Midbrain (tissue), 1 donor: Measurements from ENCODE around the gene HID1.

ENCODE experiments used
- DNase-seq: peaks from one replicate; lab custom pipeline; 2025; lab: John Stamatoyannopoulos, UW

The HID1 gene

DNA sequence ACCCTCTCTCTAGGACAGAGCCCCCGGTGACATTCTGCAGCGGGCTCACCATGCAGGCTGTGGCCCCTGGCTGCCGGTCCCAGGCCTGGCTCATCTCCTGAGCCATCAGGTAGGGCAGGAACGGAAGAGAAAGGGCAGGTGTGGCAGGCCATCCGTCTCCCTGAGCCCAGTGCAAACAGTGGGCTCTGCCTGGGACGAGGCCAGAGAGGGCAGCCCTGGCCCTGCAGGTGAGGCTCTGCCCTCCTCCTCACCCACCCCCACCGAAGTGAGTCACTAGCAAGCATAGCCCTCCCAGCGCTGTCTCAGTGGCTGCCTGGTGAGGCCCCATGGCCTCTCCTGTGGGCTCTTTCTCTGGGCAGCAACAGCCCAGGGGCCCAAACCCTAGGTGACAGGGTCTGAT, 22.4 kb downstream of the HID1 start:
- no peak for DNase-seq

- no peak for DNase-seq
These were observed 23.0 kb downstream of the HID1 start for GRCh38 chr17:74949455-74950115.

- no peak for DNase-seq
These were observed 25.4 kb downstream of the HID1 start for GRCh38 chr17:74947041-74947754.

DNA sequence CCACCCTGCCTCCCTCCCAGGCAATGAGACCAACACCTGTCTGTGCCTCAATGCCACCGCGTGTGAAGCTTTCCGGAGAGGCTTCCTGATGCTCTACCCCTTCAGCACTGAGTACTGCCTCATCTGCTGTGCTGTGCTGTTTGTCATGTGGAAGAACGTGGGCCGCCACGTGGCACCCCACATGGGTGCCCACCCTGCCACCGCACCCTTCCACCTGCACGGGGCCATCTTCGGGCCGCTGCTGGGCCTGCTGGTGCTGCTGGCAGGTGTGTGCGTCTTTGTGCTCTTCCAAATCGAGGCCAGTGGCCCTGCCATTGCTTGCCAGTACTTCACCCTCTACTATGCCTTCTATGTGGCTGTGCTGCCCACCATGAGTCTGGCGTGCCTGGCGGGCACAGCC, 25.9 kb downstream of the HID1 start:
- no peak for DNase-seq

- DNase-seq: no peak
These were observed 27.0 kb downstream of the HID1 start for GRCh38 chr17:74945543-74945942.

DNA sequence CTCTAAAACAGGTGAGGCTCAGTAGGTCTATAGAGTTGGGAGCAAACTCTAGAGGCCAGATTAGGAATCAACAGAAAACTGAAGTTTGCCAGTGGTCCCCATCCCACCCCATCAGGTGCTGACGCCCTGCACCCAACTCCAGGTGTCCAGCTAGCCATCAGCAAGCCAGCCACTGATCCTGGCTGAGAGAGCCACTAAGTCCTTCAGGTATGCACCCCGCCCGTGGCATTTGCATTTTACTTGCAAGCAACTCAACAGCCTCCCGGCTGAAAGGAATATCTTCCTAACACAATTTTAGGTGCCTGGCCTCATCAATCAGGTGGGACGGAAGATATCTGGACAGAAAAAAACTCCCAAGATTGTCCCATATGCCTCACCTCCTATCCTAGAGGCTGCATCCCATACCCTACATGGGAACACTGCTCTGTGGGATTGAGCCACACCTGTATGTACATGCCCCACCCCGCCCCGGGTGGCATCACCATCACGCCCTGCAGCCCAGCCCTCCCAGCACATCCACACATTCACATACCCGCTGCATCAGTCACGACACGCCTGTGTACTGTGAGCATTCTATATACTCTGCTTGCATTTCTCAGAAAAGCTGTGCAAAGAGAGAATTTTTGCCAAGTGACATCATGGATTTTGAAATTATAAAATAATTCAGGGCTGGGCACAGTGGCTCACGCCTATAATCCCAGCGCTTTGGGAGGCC, 28.6 kb downstream of the HID1 start:
- DNase-seq: no peak

- DNase-seq: no peak
These were observed 31.3 kb downstream of the HID1 start for GRCh38 chr17:74941128-74941725.

GRCh38 chr17:74939534-74939933, 33.0 kb downstream of the HID1 start:
- DNase-seq: no peak

- DNase-seq: no peak
These were observed 34.2 kb downstream of the HID1 start for GRCh38 chr17:74938194-74938950.

DNA sequence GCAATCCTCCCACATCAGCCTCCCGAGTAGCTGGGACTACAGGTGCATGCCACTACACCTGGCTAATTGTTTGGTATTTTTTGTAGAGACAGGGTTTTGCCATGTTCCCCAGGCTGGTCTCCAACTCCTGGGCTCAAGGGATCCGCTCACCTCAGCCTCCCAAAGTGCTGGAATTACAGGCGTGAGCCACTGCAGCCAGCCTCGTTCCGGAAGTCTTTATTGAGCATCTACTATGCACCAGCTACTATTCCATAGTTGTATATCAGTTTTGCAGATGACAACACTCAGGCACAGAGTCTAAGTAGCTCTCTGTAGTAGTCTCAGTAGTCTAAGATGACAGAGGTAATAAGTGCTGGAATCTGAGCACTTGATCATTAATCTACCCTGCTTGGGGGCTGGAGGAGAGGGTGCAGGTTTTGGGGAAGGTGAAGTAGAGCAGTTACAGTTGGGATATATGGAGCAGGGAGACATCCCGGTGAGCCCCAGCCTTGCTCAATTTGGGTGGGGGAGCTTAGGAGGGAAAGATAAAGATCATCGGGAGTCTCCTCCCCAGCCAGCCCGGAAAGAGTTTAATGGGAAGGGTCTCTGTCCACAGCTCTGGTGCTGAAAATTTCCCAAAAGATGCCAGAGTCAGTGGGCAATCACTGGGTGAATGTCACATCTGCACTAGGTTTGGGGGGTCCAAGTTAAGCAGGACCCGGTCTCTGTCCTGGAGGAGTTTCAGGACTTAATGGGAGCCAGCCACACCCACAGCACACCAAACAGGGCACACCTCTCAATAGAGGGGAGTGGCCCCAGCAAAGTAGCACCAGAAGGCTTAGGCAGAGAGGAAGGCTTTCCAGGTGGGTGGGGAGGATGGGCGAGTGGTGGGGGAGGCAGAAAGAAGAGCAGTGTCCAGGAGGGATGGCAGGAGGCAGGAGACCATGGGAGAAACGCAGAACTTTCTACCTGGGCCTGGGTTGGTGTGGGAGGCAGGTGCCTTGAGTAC, 35.2 kb downstream of the HID1 start:
- DNase-seq: no peak

DNA sequence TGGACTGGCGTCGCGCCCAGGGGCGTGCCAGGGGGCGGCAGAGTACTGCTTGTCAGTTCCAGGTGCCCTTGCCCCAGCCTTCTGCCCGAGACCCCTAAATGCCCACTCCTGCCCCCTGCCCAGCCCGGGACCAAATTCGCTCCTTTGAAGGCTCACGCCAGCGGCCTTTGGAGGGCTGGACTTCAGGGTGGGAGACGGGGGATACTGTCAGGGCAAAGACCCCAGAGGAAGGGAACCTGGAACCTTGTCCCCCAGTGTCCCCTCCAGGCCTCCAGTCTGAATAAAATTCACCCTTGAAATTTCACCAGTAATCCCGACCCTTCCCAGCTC, 36.1 kb downstream of the HID1 start:
- no peak for DNase-seq

GRCh38 chr17:74935585-74936469, 36.7 kb downstream of the HID1 start, which contains the start of gene OTOP3:
TSS of gene OTOP3 (plus strand) at chr17:74935898. CDS start at chr17:74935922, 24 bp downstream.
- DNase-seq: no peak

- DNase-seq: no peak
These were observed 37.5 kb downstream of the HID1 start for GRCh38 chr17:74935048-74935447.

DNA sequence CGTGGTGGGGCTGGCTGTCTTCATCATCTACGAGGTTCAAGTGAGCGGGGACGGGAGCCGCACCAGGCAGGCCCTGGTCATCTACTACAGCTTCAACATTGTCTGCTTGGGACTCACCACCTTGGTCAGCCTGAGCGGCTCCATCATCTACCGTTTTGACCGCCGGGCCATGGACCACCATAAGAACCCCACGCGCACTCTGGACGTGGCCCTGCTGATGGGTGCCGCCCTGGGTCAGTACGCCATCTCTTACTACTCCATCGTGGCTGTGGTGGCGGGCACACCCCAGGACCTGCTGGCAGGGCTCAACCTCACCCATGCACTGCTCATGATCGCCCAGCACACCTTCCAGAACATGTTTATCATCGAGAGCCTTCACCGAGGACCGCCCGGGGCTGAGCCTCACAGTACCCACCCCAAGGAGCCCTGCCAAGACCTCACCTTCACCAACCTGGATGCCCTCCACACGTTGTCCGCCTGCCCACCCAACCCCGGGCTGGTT, 42.0 kb downstream of the HID1 start:
- DNase-seq: no peak

GRCh38 chr17:74928786-74929185, 43.8 kb downstream of the HID1 start:
- no peak for DNase-seq

- DNase-seq: no peak
These were observed 47.3 kb downstream of the HID1 start for GRCh38 chr17:74925242-74925641.

- no peak for DNase-seq
These were observed 48.2 kb downstream of the HID1 start, which contains the start of gene OTOP2 for GRCh38 chr17:74924250-74924948. TSS of gene OTOP2 (plus strand) at chr17:74924273. CDS start at chr17:74924633, 360 bp downstream.

DNA sequence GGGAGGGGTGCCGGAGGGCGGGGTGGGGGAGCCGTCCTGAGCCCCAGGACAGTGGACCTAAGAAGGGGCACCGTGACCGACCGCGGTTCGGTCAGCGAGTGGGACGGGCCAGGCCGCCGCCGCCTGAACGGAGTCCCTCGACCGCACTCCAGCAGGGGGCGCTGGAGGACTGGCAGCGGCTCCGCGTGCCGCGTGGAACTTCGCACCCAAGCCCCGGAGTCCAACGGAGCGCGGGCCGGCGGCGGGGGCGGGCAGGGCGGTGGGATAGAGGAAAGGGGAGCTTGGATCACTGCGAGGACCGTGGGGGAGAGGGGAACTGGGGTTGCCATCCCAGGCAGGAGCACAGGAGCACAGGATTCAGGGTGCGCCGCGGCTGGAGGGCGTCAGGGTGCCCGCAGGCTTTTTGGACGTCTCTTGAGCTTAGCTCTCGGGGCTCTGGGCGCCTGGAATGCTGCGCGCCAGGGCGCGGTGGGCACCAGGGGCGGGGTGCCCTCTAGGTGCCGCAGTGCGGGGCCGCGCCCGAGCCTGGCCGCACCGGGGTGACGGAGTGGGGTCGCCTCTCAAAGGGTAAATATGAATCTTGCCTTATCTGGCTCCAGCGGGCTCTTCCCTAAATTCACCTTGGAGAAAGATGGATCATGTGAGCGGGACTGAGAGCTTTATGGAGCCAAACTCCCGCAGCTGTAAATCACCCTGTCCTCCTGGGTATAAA, 48.9 kb downstream of the HID1 start:
- peak; percentile 19 for DNase-seq
